Activated naive CD8-positive, alpha-beta T cell treated with anti-CD3 and anti-CD28 coated beads, Interleukin-2, amount 10 ng/mL, durations not matched to agents 7 days and 5 days (primary cell): ENCODE data around the gene VASH1. TPM values are rescaled to one million over a fixed set of nuclear protein-coding genes. Genes with fewer than 3 reads are reported as not detected.
A peak's percentile ranks its signal among the peaks of the same experiment; 100 is the strongest.
"Not testable (repeated sequence)": the region's sequence is repeated elsewhere in the genome, so short reads cannot be mapped to it uniquely, and the experiment has no call there.

Source experiments
- ATAC-seq: fragments of 150-1000 bp; cut with Tn5 transposase; one replicate; pipeline ENCODE4 v1.10.0; 2021; ENCODE audit warnings: low read depth, moderate library complexity
- POLR2A ChIA-PET: fragments of 350-600 bp; sonication (Branson Sonifier 250); formaldehyde crosslinking; loops from one replicate; lab custom pipeline; 2021; ENCODE audit warnings: antibody characterized with exemption; lab: Charles Lee
- DNase-seq: peaks from one replicate; pipeline ENCODE4 v3.0.0; 2021
- H3K27ac Mint-ChIP-seq: one replicate; pipeline ENCODE4 v1.8.0; 2022; ENCODE audit warnings: mild to moderate bottlenecking, mixed read lengths
- H3K27me3 Mint-ChIP-seq: one replicate; pipeline ENCODE4 v1.8.0; 2022; ENCODE audit warnings: mild to moderate bottlenecking, moderate library complexity, mixed read lengths
- H3K36me3 Mint-ChIP-seq: one replicate; pipeline ENCODE4 v1.8.0; 2021; ENCODE audit warnings: mild to moderate bottlenecking, mixed read lengths
- H3K4me1 Mint-ChIP-seq: one replicate; pipeline ENCODE4 v1.8.0; 2021; ENCODE audit warnings: mixed read lengths
- H3K4me3 Mint-ChIP-seq: one replicate; pipeline ENCODE4 v1.8.0; 2022; ENCODE audit warnings: mild to moderate bottlenecking, moderate library complexity, mixed read lengths
- H3K9me3 Mint-ChIP-seq: one replicate; pipeline ENCODE4 v1.8.0; 2021; ENCODE audit warnings: mixed read lengths
- total RNA-seq, 2 experiments: library from RNA; stranded (reverse); gene quantifications; one replicate each; pipeline ENCODE4 v1.2.3, GENCODE V29; 2021

VASH1 gene
- 1 to 10 TPM; 7.0 to 9.0 TPM for total RNA-seq

GRCh38 chr14:76761136-76761959 lies at the start of gene VASH1:
VASH1 (plus strand) TSS chr14:76761468; CDS start chr14:76762822, 1,354 bp downstream.
- ATAC-seq: peak; percentile 88
- H3K27me3 Mint-ChIP-seq: peaks cover 45% of the 10 kb centered on the region
- H3K4me3 Mint-ChIP-seq: peak within 1 kb of the TSS; percentile 84
- DNase-seq: peak; percentile 79
- H3K4me1 Mint-ChIP-seq: peaks cover 7% of the 10 kb centered on the region
- no peaks in the 10 kb centered on the region for H3K36me3 Mint-ChIP-seq
- no peak within 1 kb of the TSS for H3K27ac Mint-ChIP-seq
- POLR2A ChIA-PET: interaction anchor here (0.6 to 1.5 kb wide), 4 partner anchors 22 to 51 kb away, joined by 3 to 5 read pairs (median 5); partner anchors contain the start of gene ANGEL1
- H3K9me3 Mint-ChIP-seq: no peaks in the 10 kb centered on the region

- ATAC-seq (no peak), DNase-seq (no peak)
- H3K27ac Mint-ChIP-seq: no peak overlapping the region
- H3K9me3 Mint-ChIP-seq: no peaks in the 10 kb centered on the region
- no peak overlapping the region for H3K4me3 Mint-ChIP-seq
- no peaks in the 10 kb centered on the region for H3K4me1 Mint-ChIP-seq
- no peaks in the 10 kb centered on the region for H3K36me3 Mint-ChIP-seq
- peaks cover 25% of the 10 kb centered on the region for H3K27me3 Mint-ChIP-seq
- POLR2A ChIA-PET: no interaction called here
Measured at GRCh38 chr14:76713121-76713520, 48.1 kb upstream of the VASH1 start.

DNA sequence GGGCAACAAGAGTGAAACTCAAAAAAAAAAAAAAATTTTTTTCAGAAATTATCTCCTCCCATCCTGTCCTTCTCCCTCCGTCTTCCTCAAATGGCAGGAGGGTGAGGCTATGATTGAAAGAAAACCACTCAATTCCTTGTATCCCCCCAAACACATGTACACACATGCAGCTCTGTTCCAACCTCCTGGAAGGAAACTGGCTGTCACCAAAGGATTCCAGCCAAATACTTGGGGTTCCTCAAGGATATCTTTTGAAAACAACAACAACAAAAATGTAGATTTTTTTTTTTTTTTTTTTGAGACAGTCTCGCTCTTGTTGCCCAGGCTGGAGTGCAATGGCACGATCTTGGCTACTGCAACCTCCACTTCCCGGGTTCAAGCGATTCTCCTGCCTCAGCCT lies 46.8 kb upstream of the VASH1 start:
- H3K4me3 Mint-ChIP-seq: no peak overlapping the region
- POLR2A ChIA-PET: no interaction called here
- H3K27me3 Mint-ChIP-seq: peaks cover 27% of the 10 kb centered on the region
- no peaks in the 10 kb centered on the region for H3K36me3 Mint-ChIP-seq
- H3K9me3 Mint-ChIP-seq: no peaks in the 10 kb centered on the region
- no peak overlapping the region for H3K27ac Mint-ChIP-seq
- no peaks in the 10 kb centered on the region for H3K4me1 Mint-ChIP-seq
- no peak for ATAC-seq
- no peak for DNase-seq

DNA sequence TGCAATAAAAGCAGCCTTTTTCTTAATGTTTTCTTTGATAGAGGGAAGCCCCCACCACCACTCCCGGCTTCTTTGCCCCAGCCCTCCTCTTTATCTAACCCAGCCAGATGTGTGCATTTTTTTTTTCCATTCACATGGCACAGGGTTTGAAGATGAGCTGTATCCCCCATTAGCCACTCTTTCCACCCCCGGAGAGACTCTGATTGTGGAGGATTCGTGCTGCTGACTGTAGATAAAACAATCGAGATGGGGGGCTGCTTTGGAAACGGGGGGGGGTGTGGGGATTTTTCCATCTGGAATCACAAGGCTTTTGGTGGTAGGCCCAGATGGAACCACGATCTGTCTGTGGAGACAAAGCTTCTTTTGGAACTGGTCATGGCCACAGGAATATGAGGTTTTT lies 46.2 kb upstream of the VASH1 start:
- Mint-ChIP-seq H3K36me3 (no peaks in the 10 kb centered on the region), H3K4me1 (peaks cover under 1% of the 10 kb centered on the region), H3K27me3 (peaks cover 28% of the 10 kb centered on the region), H3K9me3 (no peaks in the 10 kb centered on the region), H3K4me3 (no peak overlapping the region), H3K27ac (no peak overlapping the region)
- ATAC-seq: no peak
- no peak for DNase-seq
- POLR2A ChIA-PET: no interaction called here

DNA sequence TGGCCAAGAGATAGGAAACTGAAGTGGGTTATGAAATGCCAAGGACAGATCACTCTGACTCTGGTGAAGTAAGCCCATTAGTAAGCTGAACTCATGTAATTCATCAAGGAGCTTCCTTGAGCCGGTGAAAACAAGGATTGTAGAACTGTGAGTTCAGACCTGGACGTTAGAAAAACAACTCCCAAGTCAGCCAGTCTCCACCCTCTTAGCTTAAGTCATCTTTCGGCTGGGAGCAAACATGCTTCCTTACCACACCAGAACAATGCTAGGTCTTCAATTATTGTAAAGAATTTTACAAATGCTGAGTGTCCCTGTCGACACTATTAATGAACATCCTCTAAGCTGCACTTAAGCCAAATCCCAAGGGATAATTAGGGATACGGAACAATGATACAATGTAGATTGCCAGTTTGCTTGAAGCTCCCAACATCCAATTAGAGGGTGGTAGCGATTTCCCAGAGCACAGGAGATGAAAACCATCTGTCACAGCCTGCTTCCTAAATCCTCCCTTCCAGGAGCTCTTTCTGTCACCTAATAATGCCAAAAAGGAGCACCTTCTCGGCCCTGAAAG lies 45.7 kb upstream of the VASH1 start:
- Mint-ChIP-seq H3K27me3 (peaks cover 26% of the 10 kb centered on the region), H3K4me1 (peaks cover 4% of the 10 kb centered on the region), H3K36me3 (no peaks in the 10 kb centered on the region), H3K9me3 (no peaks in the 10 kb centered on the region), H3K27ac (no peak overlapping the region), H3K4me3 (no peak overlapping the region)
- DNase-seq (no peak), ATAC-seq (no peak)
- POLR2A ChIA-PET: no interaction called here

DNA sequence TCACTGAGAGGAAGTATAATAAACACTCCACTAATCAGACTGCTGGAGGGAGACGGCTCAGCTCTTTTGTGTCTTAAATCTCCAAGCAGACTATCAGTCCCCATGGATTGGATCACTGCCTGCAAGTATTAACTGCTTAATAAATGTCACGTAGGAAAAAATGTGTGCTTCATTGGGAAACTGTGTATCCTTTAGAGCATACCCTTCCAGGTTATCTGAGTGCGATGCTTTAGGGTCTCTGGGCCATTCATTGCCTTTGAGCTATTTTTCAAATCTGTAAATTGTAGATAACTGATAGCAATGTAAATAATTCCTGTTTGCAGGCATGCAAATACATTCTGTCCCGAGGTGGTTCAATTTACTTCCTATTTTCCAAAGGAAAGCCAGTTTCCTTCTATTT lies 45.0 kb upstream of the VASH1 start:
- Mint-ChIP-seq H3K27me3 (peaks cover 21% of the 10 kb centered on the region), H3K9me3 (no peaks in the 10 kb centered on the region), H3K36me3 (no peaks in the 10 kb centered on the region), H3K4me3 (no peak overlapping the region), H3K27ac (no peak overlapping the region), H3K4me1 (peaks cover 4% of the 10 kb centered on the region)
- ATAC-seq: no peak
- POLR2A ChIA-PET: no interaction called here
- no peak for DNase-seq

- H3K4me3 Mint-ChIP-seq: no peak overlapping the region
- no peak overlapping the region for H3K27ac Mint-ChIP-seq
- no peaks in the 10 kb centered on the region for H3K36me3 Mint-ChIP-seq
- ATAC-seq (no peak), DNase-seq (no peak)
- POLR2A ChIA-PET: no interaction called here
- no peaks in the 10 kb centered on the region for H3K9me3 Mint-ChIP-seq
- peaks cover 4% of the 10 kb centered on the region for H3K4me1 Mint-ChIP-seq
- peaks cover 14% of the 10 kb centered on the region for H3K27me3 Mint-ChIP-seq
Measured at GRCh38 chr14:76717508-76718290, 43.6 kb upstream of the VASH1 start.

DNA sequence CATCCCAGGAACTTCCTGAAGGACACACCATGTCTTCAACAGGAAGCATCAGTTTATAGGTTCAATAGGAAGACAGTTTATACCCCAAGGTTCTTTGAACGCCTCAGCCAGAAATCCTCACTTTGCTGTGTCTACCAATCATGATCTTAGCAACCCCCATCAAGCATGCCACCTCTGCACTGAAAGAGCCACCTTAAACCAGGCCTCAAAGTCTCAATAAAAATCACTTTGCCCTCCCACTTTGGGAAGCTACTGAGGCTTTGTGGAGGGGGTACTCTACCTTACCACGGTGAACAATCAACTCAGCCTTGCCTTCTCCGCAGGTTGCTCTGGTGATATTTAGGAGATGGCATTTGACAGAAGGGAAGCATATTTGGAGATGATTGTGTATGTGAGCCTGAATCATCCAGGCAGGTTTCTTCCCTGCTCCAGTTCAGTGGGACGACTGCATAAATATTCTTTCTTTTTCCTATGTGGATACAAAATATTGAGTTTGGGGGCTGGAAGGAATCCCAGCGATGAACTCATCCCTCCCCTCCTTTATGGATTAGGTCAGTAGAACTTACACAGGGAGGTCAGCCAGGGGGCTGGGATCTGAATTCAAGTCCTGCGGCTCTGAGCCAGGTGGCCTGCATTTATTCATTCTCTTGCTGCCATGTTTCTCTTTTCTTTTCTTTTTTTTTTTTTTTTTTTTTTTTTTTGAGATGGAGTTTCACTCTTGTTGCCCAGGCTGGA lies 42.8 kb upstream of the VASH1 start:
- Mint-ChIP-seq H3K27ac (no peak overlapping the region), H3K36me3 (no peaks in the 10 kb centered on the region), H3K4me3 (no peak overlapping the region), H3K4me1 (peaks cover 4% of the 10 kb centered on the region), H3K9me3 (no peaks in the 10 kb centered on the region), H3K27me3 (peaks cover 17% of the 10 kb centered on the region)
- DNase-seq (no peak), ATAC-seq (no peak)
- POLR2A ChIA-PET: interaction anchor here (0.7 kb wide), 1 partner anchor 11 kb away, joined by 3 read pairs; no protein-coding TSS in a partner anchor

- Mint-ChIP-seq H3K4me1 (peaks cover 4% of the 10 kb centered on the region), H3K4me3 (no peak overlapping the region), H3K27me3 (peaks cover 20% of the 10 kb centered on the region), H3K9me3 (no peaks in the 10 kb centered on the region), H3K36me3 (no peaks in the 10 kb centered on the region), H3K27ac (no peak overlapping the region)
- POLR2A ChIA-PET: no interaction called here
- no peak for ATAC-seq
- no peak for DNase-seq
Measured at GRCh38 chr14:76719666-76720065, 41.6 kb upstream of the VASH1 start.

GRCh38 chr14:76720382-76720813 lies 40.9 kb upstream of the VASH1 start:
- ATAC-seq (no peak), DNase-seq (no peak)
- H3K4me1 Mint-ChIP-seq: peaks cover 4% of the 10 kb centered on the region
- peaks cover 21% of the 10 kb centered on the region for H3K27me3 Mint-ChIP-seq
- no peaks in the 10 kb centered on the region for H3K36me3 Mint-ChIP-seq
- no peaks in the 10 kb centered on the region for H3K9me3 Mint-ChIP-seq
- no peak overlapping the region for H3K27ac Mint-ChIP-seq
- no peak overlapping the region for H3K4me3 Mint-ChIP-seq
- POLR2A ChIA-PET: no interaction called here

DNA sequence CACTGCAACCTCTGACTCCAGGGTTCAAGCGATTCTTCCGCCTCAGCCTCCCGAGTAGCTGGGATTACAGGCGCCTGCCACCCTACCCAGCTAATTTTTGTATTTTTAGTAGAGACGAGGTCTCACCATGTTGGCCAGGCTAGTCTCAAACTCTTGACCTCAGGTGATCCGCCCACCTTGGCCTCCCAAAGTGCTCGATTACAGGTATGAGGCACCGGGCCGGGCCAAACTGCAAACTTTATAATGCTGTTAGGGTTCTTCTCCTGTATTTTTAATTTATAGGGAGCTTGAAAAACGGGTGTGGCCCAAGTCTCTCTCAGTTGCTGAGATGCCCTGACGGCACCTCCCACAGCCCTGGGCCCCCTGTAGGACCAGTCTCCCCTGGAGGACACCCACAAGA lies 39.8 kb upstream of the VASH1 start:
- POLR2A ChIA-PET: not testable (repeated sequence)

GRCh38 chr14:76724651-76725550 lies 36.4 kb upstream of the VASH1 start:
- DNase-seq (no peak), ATAC-seq (no peak)
- Mint-ChIP-seq H3K27me3 (peaks cover 40% of the 10 kb centered on the region), H3K4me3 (no peak overlapping the region), H3K4me1 (peaks cover 4% of the 10 kb centered on the region), H3K36me3 (no peaks in the 10 kb centered on the region), H3K27ac (no peak overlapping the region), H3K9me3 (no peaks in the 10 kb centered on the region)
- POLR2A ChIA-PET: no interaction called here

More for the DNA sequence above, 39.8 kb upstream of the VASH1 start:
- H3K36me3 Mint-ChIP-seq, DNase-seq, H3K9me3 Mint-ChIP-seq, ATAC-seq, H3K4me3 Mint-ChIP-seq, H3K4me1 Mint-ChIP-seq, H3K27ac Mint-ChIP-seq: not testable (repeated sequence)
- peaks cover 24% of the 10 kb centered on the region for H3K27me3 Mint-ChIP-seq
